Measurements from ENCODE around the gene WDR70.
"Not testable (repeated sequence)": the region's sequence is repeated elsewhere in the genome, so short reads cannot be mapped to it uniquely, and the experiment has no call there.

WDR70 gene

DNA sequence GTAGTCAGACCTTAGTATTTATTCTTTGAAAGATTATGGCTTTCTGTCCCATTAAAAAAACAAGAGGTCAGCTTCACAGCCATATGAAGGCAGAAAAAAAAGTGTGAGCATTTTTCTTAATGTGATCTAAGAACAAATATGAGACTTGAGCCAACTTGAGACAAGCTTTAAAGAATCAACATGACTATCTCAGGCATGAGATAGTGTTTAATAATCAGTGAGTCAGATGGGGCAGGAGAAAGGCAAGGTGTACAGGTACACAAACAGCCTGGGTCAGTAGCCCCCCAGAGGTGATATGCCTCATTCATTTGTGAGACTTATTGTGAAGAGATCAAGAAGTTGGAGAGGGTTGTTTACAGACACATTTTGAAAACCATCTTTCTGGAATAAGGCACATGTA lies 377.1 kb downstream of the WDR70 start:
- no peak for DNase-seq (ENCODE audit: low read depth, low spot score)

GRCh38 chr5:37757980-37758582 lies 379.0 kb downstream of the WDR70 start:
- DNase-seq (ENCODE audit: low read depth, low spot score) = no peak

DNA sequence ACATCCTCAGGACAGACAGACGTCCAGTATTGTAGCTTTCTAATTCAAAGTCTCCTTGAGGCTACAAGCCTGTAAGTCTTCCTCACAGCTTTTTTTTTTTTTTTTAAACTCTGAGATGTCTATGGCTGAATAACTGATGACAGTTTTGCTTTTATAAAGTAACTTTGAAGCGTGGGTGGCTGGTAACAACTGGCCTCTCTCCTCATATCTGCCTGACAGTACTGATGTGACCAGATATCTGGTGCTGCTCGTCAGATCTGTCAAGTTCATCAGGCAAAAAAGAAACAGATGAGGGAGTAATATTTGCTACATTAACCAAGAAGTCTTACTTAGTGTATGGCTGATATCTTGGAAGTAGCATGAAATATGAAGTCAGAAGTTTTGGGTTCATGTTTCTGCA lies 388.1 kb downstream of the WDR70 start:
- no peak for DNase-seq (ENCODE audit: low read depth, low spot score)

GRCh38 chr5:37767961-37768360 lies 388.8 kb downstream of the WDR70 start:
- no peak for DNase-seq (ENCODE audit: low read depth, low spot score)

- no peak for DNase-seq (ENCODE audit: low read depth, low spot score)
Measured at GRCh38 chr5:37768371-37768770, 389.3 kb downstream of the WDR70 start.

- DNase-seq (ENCODE audit: low read depth, low spot score) = no peak
Measured at GRCh38 chr5:37769108-37769507, 390.0 kb downstream of the WDR70 start.

GRCh38 chr5:37769840-37770239 lies 390.7 kb downstream of the WDR70 start:
- no peak for DNase-seq (ENCODE audit: low read depth, low spot score)

DNA sequence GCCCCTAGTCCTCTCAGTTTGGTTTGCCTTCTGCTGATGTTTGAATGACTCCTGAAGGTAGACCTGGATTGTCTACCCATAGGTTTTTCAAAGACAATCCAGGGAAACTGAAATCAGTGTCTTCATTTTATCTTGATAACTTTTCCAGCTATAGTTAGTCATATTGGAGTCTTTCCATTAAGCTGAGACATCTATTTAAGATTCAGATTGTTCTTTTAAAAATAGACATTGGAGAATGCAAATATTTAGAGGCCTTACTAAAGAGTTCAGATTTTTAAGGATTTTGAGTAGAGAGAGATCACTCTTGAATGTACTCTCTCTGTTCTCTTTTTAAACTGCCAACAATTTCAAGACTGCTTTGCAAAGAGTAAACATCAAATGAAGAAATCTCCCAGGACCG lies 391.7 kb downstream of the WDR70 start:
- no peak for DNase-seq (ENCODE audit: low read depth, low spot score)

GRCh38 chr5:37771203-37771611 lies 392.1 kb downstream of the WDR70 start:
- DNase-seq (ENCODE audit: low read depth, low spot score) = no peak

- no peak for DNase-seq (ENCODE audit: low read depth, low spot score)
Measured at GRCh38 chr5:37771731-37772130, 392.6 kb downstream of the WDR70 start.

GRCh38 chr5:37772255-37772654 lies 393.1 kb downstream of the WDR70 start:
- no peak for DNase-seq (ENCODE audit: low read depth, low spot score)

GRCh38 chr5:37773809-37774208 lies 394.7 kb downstream of the WDR70 start:
- DNase-seq (ENCODE audit: low read depth, low spot score) = no peak

DNA sequence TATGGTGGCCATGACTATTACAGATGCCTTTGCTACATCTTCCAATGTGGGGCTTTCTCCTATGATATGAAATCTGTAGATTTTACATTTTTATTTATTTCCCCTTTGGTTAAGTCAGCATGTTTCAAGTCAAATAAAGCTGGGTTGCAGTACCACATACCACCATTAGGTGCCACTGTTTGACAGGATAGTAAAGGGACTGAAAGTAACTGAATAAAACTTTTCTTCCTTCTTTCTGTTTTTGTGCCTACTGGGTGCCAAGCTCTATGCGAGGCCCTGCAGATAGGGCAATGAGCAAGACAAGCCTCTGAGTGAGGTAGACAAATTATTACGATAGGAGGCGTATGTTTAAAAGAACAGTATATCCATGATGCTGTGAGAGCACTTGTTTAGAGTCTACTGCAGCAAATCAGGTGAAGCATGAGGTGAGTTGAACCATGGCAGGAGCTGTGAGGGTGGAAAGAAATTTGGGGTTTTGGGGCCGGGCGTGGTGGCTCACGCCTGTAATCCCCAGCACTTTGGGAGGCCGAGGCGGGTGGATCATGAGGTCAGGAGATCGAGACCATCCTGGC lies 395.9 kb downstream of the WDR70 start:
- no peak for DNase-seq (ENCODE audit: low read depth, low spot score)

GRCh38 chr5:37776826-37777225 lies 397.7 kb downstream of the WDR70 start:
- DNase-seq (ENCODE audit: low read depth, low spot score) = no peak

- DNase-seq (ENCODE audit: low read depth, low spot score) = no peak
Measured at GRCh38 chr5:37777432-37778130, 398.5 kb downstream of the WDR70 start.

- not testable (repeated sequence) for DNase-seq (ENCODE audit: low read depth, low spot score)
Measured at GRCh38 chr5:37781409-37781808, 402.3 kb downstream of the WDR70 start.

- DNase-seq (ENCODE audit: low read depth, low spot score) = no peak
Measured at GRCh38 chr5:37786416-37786815, 407.3 kb downstream of the WDR70 start.

DNA sequence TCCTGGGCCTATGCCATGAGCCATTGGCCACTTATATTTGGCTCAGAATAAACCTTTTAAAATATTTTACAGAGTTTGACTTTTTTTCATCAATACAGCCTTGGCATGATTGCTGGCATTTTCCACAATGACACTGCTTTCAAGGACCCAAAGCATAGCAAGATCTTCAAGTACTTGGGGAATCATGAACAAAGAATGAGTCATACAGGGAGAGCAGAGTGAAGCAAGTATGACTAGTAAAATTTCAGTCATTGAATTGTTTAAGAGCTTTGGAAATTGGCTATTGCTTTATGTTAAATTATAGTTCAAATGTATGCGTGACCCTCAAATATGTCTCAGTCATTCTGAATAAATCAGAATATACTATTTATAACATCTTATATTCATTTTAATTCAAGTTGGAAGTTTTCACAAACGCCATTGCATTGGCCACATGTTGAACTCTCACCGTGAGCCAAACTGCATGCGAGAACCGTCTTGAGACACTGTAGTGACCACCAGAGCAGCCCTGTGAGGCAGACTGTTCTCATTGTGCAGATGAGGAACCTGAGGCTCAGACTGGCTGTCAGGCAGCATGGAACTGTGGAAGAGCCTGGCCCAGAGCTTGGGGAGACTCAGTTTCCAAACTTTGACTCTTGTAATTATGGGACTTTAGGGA lies 407.9 kb downstream of the WDR70 start:
- DNase-seq (ENCODE audit: low read depth, low spot score) = no peak

DNA sequence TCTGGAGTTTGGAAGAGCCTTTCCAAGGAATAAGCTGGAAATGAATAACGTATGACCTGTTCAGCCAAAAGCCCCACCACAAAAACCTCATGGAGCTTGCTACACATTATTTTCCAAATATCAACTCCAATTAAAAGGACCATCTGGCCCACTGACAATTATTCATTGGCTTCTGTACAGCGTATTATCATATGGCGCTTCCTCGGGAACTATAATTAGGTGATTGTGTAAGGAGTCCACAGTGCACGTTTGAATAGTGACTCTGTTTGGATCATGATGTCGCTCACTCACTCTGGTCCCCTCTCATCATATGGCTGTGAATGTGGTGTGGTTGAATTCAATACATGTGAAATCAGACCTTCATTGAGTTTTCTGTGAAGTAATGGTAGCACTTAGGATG lies 408.6 kb downstream of the WDR70 start:
- no peak for DNase-seq (ENCODE audit: low read depth, low spot score)

DNA sequence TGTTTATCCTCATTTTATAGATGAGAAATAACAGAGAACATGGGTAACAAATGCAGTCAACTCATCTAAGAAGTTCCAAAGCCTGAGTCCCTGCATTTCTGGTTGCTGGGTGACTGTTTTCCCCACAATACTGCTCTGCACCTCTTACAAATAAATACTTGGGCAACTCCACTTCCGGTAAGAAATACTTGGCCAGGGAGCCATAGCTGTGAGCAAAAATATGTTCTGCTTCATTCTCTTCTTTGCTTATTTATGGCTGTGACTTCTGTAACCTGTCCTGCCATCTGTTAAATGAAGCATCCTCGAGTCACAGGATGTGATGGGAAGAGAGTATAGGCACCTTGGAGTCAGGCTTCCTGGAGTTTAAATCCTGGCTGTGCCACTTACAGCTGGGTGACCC lies 410.9 kb downstream of the WDR70 start:
- no peak for DNase-seq (ENCODE audit: low read depth, low spot score)

- no peak for DNase-seq (ENCODE audit: low read depth, low spot score)
Measured at GRCh38 chr5:37791321-37791720, 412.2 kb downstream of the WDR70 start.

DNA sequence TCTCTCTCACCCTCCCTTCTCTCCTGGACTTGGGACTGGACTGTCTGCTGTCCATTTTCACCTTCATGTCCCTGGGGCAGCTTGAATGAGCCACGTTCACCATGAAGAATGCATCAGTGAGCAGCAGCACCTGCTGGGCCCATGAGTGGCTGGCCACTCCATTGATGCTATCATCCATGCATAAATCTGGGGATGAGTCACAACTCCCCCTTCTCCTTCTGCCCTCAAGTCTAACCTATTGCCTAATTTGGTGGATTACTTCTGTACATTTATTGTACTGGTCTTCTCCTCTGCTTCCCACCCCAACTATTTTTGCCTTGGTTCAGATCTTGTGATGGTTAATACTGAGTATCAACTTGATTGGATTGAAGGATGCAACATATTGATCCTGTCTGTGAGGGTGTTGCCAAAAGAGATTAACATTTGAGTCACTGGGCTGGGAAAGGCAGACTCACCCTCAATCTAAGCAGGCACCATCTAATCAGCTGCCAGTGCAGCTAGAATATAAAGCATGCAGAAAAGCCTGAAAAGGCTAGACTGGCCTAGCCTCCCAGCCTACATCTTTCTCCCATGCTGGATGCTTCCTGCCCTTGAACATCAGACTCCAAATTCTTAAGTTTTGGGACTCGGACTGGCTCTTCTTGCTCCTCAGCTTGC lies 414.0 kb downstream of the WDR70 start:
- DNase-seq (ENCODE audit: low read depth, low spot score) = no peak
